T-helper 2 cell treated with Interferon-gamma antibody and Interleukin-4, amounts not matched to agents 5 μg/mL and 100 μg/mL, for 36 hours (primary cell): ENCODE measurements around the gene OTC.

Experiments
- DNase-seq: peaks from one replicate; pipeline ENCODE4 v3.0.0; 2021; ENCODE audit warnings: low spot score
- H3K27ac Mint-ChIP-seq: one replicate; pipeline ENCODE4 v1.8.0; 2021; ENCODE audit warnings: mild to moderate bottlenecking, mixed read lengths
- H3K27me3 Mint-ChIP-seq: one replicate; pipeline ENCODE4 v1.8.0; 2021; ENCODE audit warnings: low read depth, mixed read lengths
- H3K36me3 Mint-ChIP-seq: one replicate; pipeline ENCODE4 v1.8.0; 2021; ENCODE audit warnings: low read depth, mixed read lengths
- H3K4me1 Mint-ChIP-seq: one replicate; pipeline ENCODE4 v1.8.0; 2021; ENCODE audit warnings: low read depth, mixed read lengths
- H3K4me3 Mint-ChIP-seq: one replicate; pipeline ENCODE4 v1.8.0; 2022; ENCODE audit warnings: mild to moderate bottlenecking, moderate library complexity, mixed read lengths
- H3K9me3 Mint-ChIP-seq: one replicate; pipeline ENCODE4 v1.8.0; 2021; ENCODE audit warnings: mixed read lengths

OTC gene

DNA sequence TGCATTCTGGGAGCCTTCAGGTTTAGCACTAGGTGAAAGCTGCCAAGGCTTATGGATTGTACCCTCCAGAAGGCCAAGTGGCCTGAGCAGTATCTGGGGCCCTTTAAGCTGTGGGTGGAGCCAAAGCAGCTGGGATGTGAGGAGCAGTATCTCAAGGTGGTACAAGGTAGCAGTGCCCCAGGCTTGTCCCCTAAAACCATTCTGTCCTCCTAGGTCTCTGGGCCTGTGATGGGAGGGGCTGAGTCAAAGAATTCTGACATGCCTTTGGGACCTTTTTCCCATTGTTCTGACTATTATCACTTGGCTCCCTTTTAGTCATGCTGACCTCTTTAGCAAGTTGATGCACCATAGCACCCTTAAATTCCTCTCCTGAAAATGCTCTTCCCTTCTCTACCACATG lies 109.9 kb downstream of the OTC start:
- Mint-ChIP-seq H3K4me1 (no peaks in the 10 kb centered on the region), H3K9me3 (no peaks in the 10 kb centered on the region), H3K4me3 (no peak overlapping the region), H3K27me3 (no peaks in the 10 kb centered on the region), H3K27ac (no peak overlapping the region), H3K36me3 (no peaks in the 10 kb centered on the region)
- DNase-seq, result no peak

DNA sequence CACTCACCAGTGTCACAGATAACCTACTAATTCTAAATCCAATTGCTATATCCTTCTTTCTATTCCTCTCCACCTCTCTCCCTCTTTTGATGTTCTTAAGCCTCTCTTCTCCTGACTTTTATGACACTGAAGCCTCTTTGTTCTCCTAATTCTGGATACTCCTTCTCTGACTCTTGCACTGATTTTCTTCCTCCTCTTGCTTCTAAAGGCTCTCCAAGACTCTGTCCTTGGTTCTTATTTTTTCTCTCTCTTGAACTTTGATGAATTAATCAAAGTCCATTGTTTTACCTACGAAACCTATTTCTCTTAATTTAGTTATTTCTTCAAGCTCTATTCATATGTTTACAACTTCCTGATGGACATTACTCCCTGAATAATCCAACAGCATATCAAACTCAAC lies 113.3 kb downstream of the OTC start:
- no peaks in the 10 kb centered on the region for H3K4me1 Mint-ChIP-seq
- DNase-seq, result no peak
- H3K4me3 Mint-ChIP-seq, result no peak overlapping the region
- H3K9me3 Mint-ChIP-seq, result no peaks in the 10 kb centered on the region
- H3K27me3 Mint-ChIP-seq, result no peaks in the 10 kb centered on the region
- H3K36me3 Mint-ChIP-seq, result no peaks in the 10 kb centered on the region
- H3K27ac Mint-ChIP-seq, result no peak overlapping the region

GRCh38 chrX:38468563-38469157 lies 116.3 kb downstream of the OTC start:
- H3K27me3 Mint-ChIP-seq, result no peaks in the 10 kb centered on the region
- no peak for DNase-seq
- no peaks in the 10 kb centered on the region for H3K36me3 Mint-ChIP-seq
- no peaks in the 10 kb centered on the region for H3K4me1 Mint-ChIP-seq
- no peak overlapping the region for H3K27ac Mint-ChIP-seq
- no peak overlapping the region for H3K4me3 Mint-ChIP-seq
- H3K9me3 Mint-ChIP-seq, result no peaks in the 10 kb centered on the region
